Anterior cingulate cortex (tissue), 58 donors: ENCODE results near the gene NSUN3.

Experiments used
- DNase-seq, 58 donors: peaks; one replicate each; lab custom pipeline; 2025; lab: John Stamatoyannopoulos, UW

Gene NSUN3

GRCh38 chr3:94176988-94177745 is 114.3 kb downstream of the NSUN3 start:
- no peak for DNase-seq
